HFFc6 (cell line): ENCODE results near the gene MYADM. TPM values are rescaled to one million over a fixed set of nuclear protein-coding genes. Genes with fewer than 3 reads are reported as not detected.
A peak's percentile ranks its signal among the peaks of the same experiment; 100 is the strongest.

Experiments
- DNase-seq: peaks from one replicate; pipeline ENCODE4 v3.0.0-alpha.2; 2018
- H3K27ac Mint-ChIP-seq: 2 replicates; pipeline ENCODE4 v1.8.0; 2020; ENCODE audit warnings: mild to moderate bottlenecking, mixed read lengths
- H3K27me3 Mint-ChIP-seq: 2 replicates; pipeline ENCODE4 v1.8.0; 2021; ENCODE audit warnings: mild to moderate bottlenecking, moderate library complexity, mixed read lengths; ENCODE audit not compliant: insufficient read depth
- H3K36me3 Mint-ChIP-seq: 2 replicates; pipeline ENCODE4 v1.8.0; 2021; ENCODE audit warnings: low read depth, mixed read lengths
- H3K4me1 Mint-ChIP-seq: 2 replicates; pipeline ENCODE4 v1.8.0; 2020; ENCODE audit warnings: low read depth, mixed read lengths
- H3K4me3 Mint-ChIP-seq: 2 replicates; pipeline ENCODE4 v1.8.0; 2020; ENCODE audit warnings: mild to moderate bottlenecking, moderate library complexity, mixed read lengths
- H3K9me3 Mint-ChIP-seq: 2 replicates; pipeline ENCODE4 v1.8.0; 2020; ENCODE audit warnings: mild to moderate bottlenecking, mixed read lengths
- CTCF ChIP-seq: fragments of 200-600 bp; sonication (generic); IDR thresholded peaks from 2 replicates; pipeline ENCODE4 v1.5.0; 2021; ENCODE audit warnings: antibody characterized with exemption, mild to moderate bottlenecking
- total RNA-seq, 6 experiments: library from RNA; stranded (reverse); fragmentation: NEBNext Ultra II Directional; extraction: Animal tissue kit (Norgen Biotek cat#: 25700); gene quantifications; 2 replicates in 1 of 6; 3 replicates in 5 of 6; pipeline ENCODE4 v1.2.3, GENCODE V29; 2021

MYADM gene
- total RNA-seq, 6 experiments from 2014 or later: 304 to 350 (median 316) TPM

GRCh38 chr19:53897459-53897858 is 29.8 kb downstream of the MYADM start:
- no peak for DNase-seq
- Mint-ChIP-seq H3K36me3 (no peaks in the 10 kb centered on the region), H3K9me3 (no peaks in the 10 kb centered on the region), H3K27me3 (peaks cover 36% of the 10 kb centered on the region), H3K4me1 (no peaks in the 10 kb centered on the region), H3K27ac (no peak overlapping the region), H3K4me3 (no peak overlapping the region)
- TF ChIP-seq CTCF: no peak

- no peaks in the 10 kb centered on the region for H3K36me3 Mint-ChIP-seq
- no peak overlapping the region for H3K27ac Mint-ChIP-seq
- no peak for TF ChIP-seq CTCF
- no peak for DNase-seq
- no peaks in the 10 kb centered on the region for H3K4me1 Mint-ChIP-seq
- H3K27me3 Mint-ChIP-seq: peaks cover 29% of the 10 kb centered on the region
- no peak overlapping the region for H3K4me3 Mint-ChIP-seq
- H3K9me3 Mint-ChIP-seq: no peaks in the 10 kb centered on the region
These were observed 30.5 kb downstream of the MYADM start for GRCh38 chr19:53898166-53898565.

- H3K9me3 Mint-ChIP-seq: no peaks in the 10 kb centered on the region
- no peak overlapping the region for H3K4me3 Mint-ChIP-seq
- H3K27me3 Mint-ChIP-seq: peaks cover 28% of the 10 kb centered on the region
- H3K4me1 Mint-ChIP-seq: no peaks in the 10 kb centered on the region
- H3K27ac Mint-ChIP-seq: no peak overlapping the region
- H3K36me3 Mint-ChIP-seq: no peaks in the 10 kb centered on the region
- no peak for DNase-seq
- TF ChIP-seq CTCF: no peak
These were observed 31.1 kb downstream of the MYADM start for GRCh38 chr19:53898636-53899341.

GRCh38 chr19:53900191-53900860 is 32.6 kb downstream of the MYADM start:
- no peaks in the 10 kb centered on the region for H3K4me1 Mint-ChIP-seq
- peaks cover 26% of the 10 kb centered on the region for H3K27me3 Mint-ChIP-seq
- no peak overlapping the region for H3K4me3 Mint-ChIP-seq
- no peak overlapping the region for H3K27ac Mint-ChIP-seq
- H3K36me3 Mint-ChIP-seq: no peaks in the 10 kb centered on the region
- no peaks in the 10 kb centered on the region for H3K9me3 Mint-ChIP-seq
- no peak for TF ChIP-seq CTCF
- DNase-seq: no peak

GRCh38 chr19:53903055-53903680 is 35.5 kb downstream of the MYADM start:
- TF ChIP-seq CTCF: no peak
- no peaks in the 10 kb centered on the region for H3K36me3 Mint-ChIP-seq
- H3K4me1 Mint-ChIP-seq: peaks cover 17% of the 10 kb centered on the region
- no peak overlapping the region for H3K4me3 Mint-ChIP-seq
- no peak overlapping the region for H3K27ac Mint-ChIP-seq
- no peaks in the 10 kb centered on the region for H3K9me3 Mint-ChIP-seq
- peaks cover 33% of the 10 kb centered on the region for H3K27me3 Mint-ChIP-seq
- DNase-seq: peak; percentile 22
